Lower lobe of right lung (tissue), 2 donors: ENCODE measurements around the gene PDC. TPM values are rescaled to one million over a fixed set of nuclear protein-coding genes. Genes with fewer than 3 reads are reported as not detected.
"Not testable (repeated sequence)": the region's sequence is repeated elsewhere in the genome, so short reads cannot be mapped to it uniquely, and the experiment has no call there.

Source experiments
- ATAC-seq, 2 donors: fragments of 200-7000 bp; cut with Tn5 transposase; one replicate each; pipeline ENCODE4 v1.9.1; 2020 to 2022; ENCODE audit warnings: mild to moderate bottlenecking in 2 of 2, moderate library complexity in 2 of 2
- DNase-seq: peaks from one replicate; pipeline ENCODE4 v3.0.0-alpha.2; 2020
- H3K27ac ChIP-seq: fragments of 200-600 bp; one replicate; pipeline ENCODE4 v1.8.0; 2022
- H3K27me3 ChIP-seq: fragments of 200-600 bp; one replicate; pipeline ENCODE4 v1.8.0; 2022; ENCODE audit warnings: low read depth
- H3K36me3 ChIP-seq: fragments of 200-600 bp; one replicate; pipeline ENCODE4 v1.8.0; 2022; ENCODE audit warnings: mild to moderate bottlenecking
- H3K4me1 ChIP-seq: fragments of 200-600 bp; one replicate; pipeline ENCODE4 v1.8.0; 2022
- H3K4me3 ChIP-seq: fragments of 200-600 bp; one replicate; pipeline ENCODE4 v1.8.0; 2022; ENCODE audit warnings: mild to moderate bottlenecking
- H3K9me3 ChIP-seq: fragments of 200-600 bp; one replicate; pipeline ENCODE4 v1.8.0; 2022
- intact Hi-C: fragments of 100-400 bp; cut with DNase I; formaldehyde crosslinking; loops from one replicate; pipeline ENCODE4 v1.11.0; 2022
- total RNA-seq: library from RNA; stranded (reverse); fragmentation: NEBNext Ultra II Directional; extraction: Animal tissue kit (Norgen Biotek cat#: 25700); gene quantifications from one replicate; pipeline ENCODE4 v1.2.1, GENCODE V29; 2021
- TF ChIP-seq, protein P1 (sequence below): fragments of 200-600 bp; IDR thresholded peaks from one replicate; pipeline ENCODE4 v1.8.0; 2022; ENCODE audit warnings: antibody characterized with exemption, mild to moderate bottlenecking
- donor health status: DM: no; HTN: yes; CAD: no; lungs with severe emphysema.

PDC gene
- total RNA-seq, 1 donor from 2014 or later = not detected

DNA sequence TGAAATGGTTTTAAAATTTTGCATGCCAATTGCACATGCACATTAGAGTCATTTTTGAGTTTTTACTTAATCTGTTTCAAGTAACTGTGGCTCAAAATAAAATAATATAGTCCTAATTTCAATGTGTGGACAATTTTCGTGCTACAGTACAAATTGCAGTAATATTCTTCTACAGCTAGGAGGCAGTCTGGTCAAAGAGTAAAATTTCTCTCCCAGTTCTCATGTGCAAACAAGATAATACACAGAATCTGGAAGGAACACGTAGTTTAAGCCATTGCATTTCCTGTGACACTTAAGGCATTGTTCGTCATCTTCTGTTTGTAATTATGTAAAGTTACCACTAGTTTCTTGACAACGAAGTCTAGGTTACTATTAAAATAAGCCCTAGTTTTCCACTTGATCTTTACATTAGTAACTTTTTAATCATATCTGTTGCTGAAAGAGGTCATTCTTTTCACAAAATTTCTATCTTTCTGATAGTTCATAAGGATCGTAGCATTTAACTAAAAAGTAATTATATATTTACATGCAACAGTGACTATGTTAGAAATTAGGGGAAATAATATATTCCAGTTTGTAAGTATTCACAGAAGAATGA lies 56.4 kb downstream of the PDC start:
- H3K27me3 ChIP-seq = no peaks in the 10 kb centered on the region
- TF ChIP-seq, protein P1, sequence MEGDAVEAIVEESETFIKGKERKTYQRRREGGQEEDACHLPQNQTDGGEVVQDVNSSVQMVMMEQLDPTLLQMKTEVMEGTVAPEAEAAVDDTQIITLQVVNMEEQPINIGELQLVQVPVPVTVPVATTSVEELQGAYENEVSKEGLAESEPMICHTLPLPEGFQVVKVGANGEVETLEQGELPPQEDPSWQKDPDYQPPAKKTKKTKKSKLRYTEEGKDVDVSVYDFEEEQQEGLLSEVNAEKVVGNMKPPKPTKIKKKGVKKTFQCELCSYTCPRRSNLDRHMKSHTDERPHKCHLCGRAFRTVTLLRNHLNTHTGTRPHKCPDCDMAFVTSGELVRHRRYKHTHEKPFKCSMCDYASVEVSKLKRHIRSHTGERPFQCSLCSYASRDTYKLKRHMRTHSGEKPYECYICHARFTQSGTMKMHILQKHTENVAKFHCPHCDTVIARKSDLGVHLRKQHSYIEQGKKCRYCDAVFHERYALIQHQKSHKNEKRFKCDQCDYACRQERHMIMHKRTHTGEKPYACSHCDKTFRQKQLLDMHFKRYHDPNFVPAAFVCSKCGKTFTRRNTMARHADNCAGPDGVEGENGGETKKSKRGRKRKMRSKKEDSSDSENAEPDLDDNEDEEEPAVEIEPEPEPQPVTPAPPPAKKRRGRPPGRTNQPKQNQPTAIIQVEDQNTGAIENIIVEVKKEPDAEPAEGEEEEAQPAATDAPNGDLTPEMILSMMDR = peak; percentile 61
- H3K9me3 ChIP-seq = no peaks in the 10 kb centered on the region
- H3K36me3 ChIP-seq = peaks cover 66% of the 10 kb centered on the region
- intact Hi-C loops = no loop called here
- DNase-seq (no peak), ATAC-seq (peak; percentile 46 to 59)
- H3K27ac ChIP-seq = no peak overlapping the region
- H3K4me3 ChIP-seq = no peak overlapping the region
- H3K4me1 ChIP-seq = no peaks in the 10 kb centered on the region

DNA sequence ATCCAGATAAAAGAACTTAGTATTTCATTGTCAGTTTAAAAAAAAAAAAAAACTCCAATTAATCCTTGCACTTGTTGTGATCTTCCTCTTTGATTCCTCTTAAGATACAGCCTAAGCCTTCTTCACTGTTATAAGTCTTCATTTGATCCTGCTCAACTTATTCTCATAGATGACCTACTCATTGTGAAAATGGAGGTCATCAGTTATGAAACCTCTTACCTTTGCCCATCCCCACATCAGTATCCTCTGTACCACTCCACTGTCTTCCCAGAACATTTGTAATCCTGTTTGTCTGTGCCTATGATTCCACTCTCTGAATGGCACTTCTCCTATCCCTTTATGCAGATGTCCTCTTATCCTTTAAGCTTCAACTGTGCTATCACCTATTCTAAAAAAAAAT lies 57.3 kb downstream of the PDC start:
- TF ChIP-seq, protein P1 = no peak
- H3K27me3 ChIP-seq = no peaks in the 10 kb centered on the region
- intact Hi-C loops = no loop called here
- no peak for ATAC-seq
- no peaks in the 10 kb centered on the region for H3K9me3 ChIP-seq
- no peak overlapping the region for H3K27ac ChIP-seq
- DNase-seq = no peak
- no peaks in the 10 kb centered on the region for H3K4me1 ChIP-seq
- no peak overlapping the region for H3K4me3 ChIP-seq
- H3K36me3 ChIP-seq = peaks cover 68% of the 10 kb centered on the region

DNA sequence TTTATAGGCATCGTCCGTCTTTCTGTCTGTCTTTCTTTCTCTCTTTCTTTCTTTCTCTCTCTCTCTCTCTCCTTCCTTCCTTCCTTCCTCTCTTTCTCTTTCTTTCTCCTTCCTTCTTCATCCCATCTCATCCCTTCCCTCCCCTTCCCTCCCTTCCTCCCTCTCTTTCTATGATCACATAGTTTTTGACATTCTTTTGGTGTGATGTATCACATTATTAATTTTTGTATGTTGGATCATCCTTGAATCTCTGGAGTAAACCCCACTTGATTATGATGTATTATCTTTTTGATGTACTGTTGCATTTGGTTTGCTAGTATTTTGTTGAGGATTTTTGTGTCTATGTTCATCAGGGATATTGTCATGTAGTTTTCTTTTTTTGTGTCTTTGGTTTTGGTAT lies 59.5 kb downstream of the PDC start:
- not testable (repeated sequence) for ATAC-seq, H3K4me3 ChIP-seq
- peaks cover 70% of the 10 kb centered on the region for H3K36me3 ChIP-seq

More for the DNA sequence above, 59.5 kb downstream of the PDC start:
- H3K27me3 ChIP-seq, H3K27ac ChIP-seq, DNase-seq, H3K4me1 ChIP-seq, intact Hi-C loops, H3K9me3 ChIP-seq: not testable (repeated sequence)

Other genes starting within 250 kb of the PDC start
- 5.6 TPM for gene PRG4, start 164.8 kb downstream of the PDC start, total RNA-seq
- 79.2 TPM for gene TPR, start 85.9 kb downstream of the PDC start, total RNA-seq
- gene ODR4, start 85.3 kb downstream of the PDC start, total RNA-seq = 20.6 TPM
- 15.5 TPM for gene PTGS2, start 219.3 kb upstream of the PDC start, total RNA-seq